ENCODE measurements around the gene GOT2.
A peak's percentile ranks its signal among the peaks of the same experiment; 100 is the strongest.
"Not testable (repeated sequence)": the region's sequence is repeated elsewhere in the genome, so short reads cannot be mapped to it uniquely, and the experiment has no call there.

The GOT2 gene

DNA sequence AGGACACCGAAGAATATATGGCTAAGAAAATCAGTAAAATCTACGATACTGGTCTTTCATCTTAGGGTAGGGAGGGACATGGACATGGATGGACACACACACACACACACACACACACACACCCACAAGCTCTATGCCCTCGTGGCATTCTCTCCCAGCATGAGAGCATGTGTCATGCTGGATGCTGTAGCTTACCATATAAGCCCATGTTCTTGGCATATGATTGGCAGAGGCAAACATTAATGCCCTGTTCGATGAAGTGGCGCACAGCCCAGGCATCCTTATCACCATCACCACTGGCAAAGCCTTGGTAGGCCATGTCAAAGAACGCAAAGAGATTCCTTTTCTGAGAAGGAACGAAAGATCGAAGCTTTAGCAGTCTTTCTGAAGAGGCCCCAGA, 17.6 kb downstream of the GOT2 start:
- DNase-seq, result no peak

DNA sequence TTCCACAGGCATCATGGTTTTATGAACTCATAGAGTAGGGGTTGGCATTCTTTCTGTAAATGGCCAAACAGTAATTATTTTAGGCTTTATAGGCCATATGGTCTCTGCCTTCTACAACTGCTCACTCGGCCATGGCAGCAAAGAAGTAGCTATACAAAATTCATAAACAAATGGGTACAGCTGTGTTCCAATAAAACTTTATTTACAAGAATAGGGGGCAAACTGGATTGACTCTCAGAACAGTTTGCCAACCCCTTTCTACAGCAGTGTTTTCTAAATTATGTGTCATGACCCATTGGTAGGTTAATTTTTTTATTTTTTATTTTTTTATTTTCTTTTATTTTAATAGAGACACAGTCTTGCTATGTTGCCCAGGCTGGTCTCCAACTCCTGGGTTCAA, 20.4 kb downstream of the GOT2 start:
- DNase-seq, result no peak

DNA sequence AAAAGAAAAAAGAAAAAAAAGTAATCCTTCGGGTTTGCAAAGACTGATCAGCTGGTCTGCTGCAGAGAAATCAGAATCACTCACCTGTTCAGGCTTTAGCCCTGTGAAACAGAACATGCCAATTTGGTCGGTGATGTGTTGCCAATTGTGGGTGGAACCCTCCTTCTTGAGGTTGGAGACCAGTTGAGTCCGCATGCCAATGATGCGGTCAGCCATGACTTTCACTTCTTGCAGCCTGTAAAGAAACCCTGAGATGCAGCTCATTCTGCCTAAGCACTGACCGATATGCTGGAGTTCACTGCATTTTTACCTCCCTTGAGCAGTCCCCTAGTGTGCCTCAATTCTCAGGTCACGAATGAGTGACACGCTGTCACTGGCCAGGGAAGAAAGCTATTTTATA, 24.8 kb downstream of the GOT2 start:
- no peak for DNase-seq

DNA sequence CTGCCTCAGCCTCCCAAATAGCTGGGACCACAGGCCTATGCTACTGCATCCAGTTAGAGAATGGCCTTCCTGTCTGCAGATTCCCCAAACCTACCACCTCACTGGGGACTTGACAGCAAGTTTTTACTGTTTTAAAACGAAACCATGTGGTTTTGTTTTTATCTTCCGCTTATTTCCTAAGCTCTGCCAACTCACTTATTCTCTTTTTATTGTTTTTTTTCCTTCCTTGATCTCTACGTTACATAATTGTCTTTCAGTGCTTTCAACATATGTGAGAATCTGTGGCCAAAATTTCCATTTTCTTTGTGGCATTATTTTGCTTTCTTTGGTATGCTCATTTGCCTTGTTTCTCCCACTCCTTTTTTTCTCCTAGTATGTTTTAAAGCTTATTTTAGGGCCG, 35.0 kb downstream of the GOT2 start:
- no peak for DNase-seq

DNA sequence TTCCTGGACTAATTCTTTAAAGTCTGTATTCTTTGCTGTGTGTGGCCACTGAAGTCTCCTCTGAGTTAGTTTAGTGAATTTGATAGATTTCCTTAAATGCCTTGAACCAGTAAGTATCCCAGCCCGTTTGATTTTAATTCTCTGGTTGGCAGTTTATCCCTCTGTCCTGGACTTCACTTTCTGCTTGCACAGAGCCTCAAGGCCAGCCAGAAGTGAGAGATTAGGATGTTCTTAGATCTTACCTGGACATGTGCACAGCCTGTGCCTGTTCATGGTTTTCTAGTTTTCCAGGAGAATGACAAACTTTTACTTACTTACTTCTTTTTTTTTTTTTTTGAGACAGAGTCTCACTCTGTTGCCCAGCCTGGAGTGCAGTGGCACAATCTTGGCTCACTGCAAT, 38.7 kb downstream of the GOT2 start:
- DNase-seq, result no peak

DNA sequence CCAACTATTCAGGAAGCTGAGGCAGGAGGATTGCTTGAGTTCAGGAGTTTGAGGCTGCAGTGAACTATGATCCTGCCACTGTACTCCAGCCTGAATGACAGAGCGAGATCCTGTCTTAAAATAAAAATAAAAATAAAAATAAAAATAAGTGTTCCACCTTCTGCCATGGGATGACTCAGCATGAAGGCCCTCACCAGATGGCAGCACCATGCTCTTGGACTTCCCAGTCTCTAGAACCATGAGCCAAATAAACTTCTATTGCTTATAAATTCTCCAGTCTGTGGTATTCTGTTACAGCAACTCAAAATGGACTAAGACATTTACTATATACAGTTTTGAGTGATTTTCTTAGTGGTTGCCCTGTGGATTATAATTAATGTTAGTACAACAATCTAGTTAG, 41.7 kb downstream of the GOT2 start:
- no peak for DNase-seq

DNA sequence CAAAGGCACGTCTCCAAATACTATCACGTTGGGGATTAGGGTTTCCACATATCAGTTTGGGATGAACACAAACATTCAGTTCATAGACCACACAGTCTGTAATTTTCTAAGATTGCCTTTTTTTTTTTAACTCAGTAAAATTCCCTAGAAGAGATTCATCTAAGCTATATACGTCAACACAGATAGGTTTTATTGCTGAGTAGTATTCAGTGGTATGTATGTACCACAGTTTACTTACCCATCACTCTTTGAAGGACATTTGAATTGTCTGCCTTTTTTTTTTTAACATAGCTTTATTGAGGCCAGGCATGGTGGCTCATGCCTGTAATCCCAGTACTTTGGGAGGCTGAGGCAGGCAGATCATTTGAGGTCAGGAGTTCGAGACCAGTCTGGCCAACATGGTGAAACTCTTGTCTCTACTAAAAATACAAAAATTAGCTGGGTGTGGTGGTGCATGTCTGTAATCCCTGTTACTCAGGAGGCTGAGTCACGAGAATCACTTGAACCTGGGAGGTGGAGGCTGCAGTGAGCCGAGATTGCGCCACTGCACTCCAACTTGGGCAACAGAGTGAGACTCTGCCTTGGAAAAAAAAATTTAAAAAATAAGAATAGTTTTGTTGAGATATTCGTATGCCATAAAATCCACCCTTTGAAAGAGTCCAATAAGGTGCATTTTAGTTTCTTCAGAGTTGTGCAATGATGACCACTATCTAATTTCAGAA, 47.0 kb downstream of the GOT2 start:
- DNase-seq, result not testable (repeated sequence)

DNA sequence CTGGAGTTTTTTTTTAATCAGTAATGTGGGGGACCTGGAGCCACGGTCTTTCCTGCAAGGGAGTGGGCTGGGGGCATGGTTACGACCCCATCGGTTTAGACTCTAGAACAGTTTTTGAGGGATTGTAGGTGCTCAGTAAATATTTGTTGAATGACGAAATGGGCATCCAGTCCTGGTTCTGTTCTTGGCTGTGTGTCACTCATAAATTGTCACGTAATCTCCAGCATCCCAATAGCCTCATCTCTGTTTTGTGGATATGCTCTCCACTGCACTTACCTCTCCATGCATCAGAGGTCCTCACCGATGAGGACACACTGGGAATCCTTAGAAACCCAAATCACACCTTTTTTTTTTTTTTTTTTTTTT, 49.0 kb downstream of the GOT2 start:
- no peak for DNase-seq

DNA sequence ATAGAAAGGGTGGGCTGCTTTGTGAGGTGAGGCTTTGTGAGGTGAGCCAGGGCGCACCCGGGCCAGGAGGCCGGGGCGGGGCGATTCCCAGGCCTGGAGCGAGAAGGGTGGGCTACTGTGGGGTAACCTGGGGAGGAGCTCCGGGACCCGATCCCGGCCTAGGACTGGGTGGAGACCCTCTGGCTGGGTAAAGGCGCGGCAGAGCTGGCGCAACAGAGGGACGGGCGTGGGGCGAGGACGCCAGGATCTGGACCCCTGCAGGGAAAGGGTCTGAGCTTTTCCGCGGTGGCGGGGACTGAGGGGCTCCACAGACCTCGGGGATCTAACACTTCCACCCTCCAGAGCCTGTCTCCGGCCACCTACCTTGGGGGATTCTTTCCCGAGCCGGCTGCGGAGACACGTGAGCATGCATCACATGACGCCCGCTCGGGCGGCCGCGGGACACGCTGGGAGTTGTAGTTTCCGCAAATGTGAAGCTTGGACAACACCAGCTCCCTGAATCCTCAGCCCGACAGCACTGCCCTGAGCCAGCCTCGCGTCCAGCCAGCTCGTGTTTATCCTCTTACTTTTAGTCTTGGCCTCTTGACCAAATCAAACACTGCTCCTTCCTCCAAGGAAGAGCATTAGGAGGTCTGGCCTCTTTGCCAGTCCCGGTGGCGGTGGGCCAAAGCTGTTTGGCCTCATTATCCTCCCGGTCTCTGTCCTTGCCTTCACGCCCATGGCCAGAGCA, 49.6 kb downstream of the GOT2 start, which contains the start of gene SLC38A7:
Gene SLC38A7, minus strand, starts transcription at position 417 of the 730 bp plus-strand sequence. CDS start 4,644 bp downstream, outside the sequence.
- peak; percentile 75 for DNase-seq

DNA sequence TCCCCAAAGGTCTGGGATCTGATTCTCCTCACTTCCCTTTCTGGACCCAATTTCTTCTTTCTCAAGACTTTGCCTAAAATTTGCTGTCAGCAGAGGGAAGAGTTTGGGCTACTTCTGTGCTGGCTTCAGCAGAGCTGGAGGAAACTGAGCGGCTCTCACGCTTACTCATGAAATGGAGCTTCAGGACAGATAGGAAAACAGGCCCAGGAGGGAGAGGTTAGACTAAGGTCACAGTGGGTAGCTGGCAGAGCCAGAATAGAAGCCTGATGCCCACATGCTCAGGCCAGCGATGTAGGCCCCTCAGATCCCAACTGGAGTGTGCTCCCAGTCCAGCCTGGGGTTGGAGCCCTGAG, 50.1 kb downstream of the GOT2 start:
- DNase-seq, result no peak

DNA sequence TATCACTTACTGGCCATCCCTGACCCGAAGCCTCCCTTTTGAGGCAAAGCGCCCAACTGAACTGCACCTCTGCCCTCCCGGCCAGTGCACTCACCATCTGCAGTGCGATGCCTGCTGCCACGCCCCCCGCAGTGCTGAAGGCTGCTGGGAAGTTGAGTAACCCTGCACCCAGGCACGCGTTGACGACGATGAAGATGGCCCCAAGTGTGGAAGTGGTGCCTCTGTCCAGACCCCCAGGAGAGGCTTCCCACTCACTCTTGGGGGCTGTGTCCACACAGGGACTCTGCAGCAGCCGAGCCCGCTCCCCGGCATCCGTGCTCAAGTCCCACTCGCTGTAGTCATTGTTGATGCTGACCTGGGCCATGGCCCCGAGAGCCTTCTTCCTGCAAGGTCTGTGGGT, 54.4 kb downstream of the GOT2 start:
- no peak for DNase-seq

DNA sequence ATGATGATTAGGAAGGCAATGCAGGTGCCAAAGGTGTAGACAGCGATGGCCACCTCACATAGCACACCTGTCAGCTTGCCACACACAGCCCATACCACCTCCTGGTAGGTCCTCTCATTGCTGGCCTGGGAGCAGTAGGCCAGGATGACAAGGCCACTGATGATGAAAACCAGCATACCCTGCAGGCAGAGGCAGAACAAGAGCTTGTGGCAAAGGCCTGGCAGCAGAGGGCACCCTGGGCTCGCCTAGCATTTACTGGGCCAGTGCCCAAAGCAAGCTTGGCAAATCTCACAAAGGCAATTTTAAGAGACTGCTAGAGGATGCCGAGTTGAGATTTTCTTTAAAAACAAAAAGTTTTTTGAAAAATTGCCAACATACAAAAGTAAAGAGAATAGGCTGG, 55.4 kb downstream of the GOT2 start:
- no peak for DNase-seq

DNA sequence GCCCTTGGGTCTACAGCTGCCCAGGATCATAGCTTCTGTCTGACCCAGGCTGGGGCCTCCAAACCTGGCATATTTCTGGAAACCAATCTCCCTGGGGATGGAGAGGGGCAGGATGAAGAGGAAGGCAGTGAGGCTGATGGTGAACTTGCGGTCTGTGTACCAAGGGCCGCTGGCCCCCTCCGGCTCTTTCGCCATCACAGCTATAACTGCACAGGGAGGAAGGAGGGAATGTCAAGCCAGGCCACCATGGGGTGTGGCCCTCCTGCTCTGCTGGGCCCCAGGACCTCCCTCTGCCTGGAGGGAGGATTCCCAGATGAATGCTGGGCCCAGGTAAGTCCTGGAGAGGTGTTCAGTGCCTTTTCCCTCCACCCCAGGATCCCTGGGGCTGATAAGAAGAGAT, 55.8 kb downstream of the GOT2 start:
- DNase-seq, result no peak

DNA sequence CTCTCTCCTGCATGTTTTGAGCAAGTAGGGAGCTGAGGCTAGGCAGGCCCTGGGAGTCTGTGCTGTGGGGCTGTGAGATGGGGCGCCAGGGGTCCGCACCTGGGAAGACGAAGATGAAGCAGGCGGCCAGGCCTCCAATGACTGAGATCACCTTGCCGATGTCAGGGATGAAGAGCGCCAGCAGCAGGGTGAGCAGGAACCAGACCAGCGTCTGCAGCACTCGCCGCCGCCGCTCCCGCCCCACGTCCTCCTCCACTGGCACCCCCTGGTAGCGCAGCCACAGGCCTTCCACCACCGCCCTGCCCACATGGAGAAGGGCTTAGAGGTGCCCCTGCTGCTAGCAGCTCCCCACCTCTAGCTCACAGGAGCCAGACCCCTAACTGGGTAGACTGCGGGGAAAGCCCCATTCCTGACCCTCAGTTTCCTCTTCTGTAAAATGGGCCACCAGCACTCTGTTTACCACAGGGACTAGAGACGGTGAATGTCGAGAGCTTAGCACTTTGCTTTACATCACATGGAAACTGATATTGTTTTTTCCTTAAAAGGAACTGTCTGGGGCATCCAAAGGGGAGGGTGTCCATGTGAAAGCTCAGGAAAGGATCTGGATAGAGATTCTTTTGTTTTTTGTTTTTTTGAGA, 63.1 kb downstream of the GOT2 start:
- no peak for DNase-seq

DNA sequence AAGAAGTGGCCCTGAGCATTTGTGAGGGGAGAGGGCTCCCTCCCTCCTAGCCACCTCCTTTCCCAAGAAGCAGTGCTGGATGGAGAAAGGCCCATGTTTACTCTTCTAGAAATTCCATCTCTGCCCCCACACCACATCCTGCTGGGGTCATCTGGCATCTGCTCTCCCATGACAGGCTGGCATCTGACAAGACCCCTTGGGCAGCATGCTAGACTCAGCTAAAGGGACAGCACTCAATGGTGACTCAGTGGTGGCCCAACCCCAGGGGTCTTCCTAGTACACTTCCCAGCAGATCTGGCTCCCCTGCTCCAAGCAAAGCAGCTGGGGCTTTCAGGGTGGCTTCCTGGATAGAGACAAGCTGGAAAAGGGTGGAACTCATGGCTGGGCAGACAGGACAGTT, 63.9 kb downstream of the GOT2 start:
- DNase-seq, result no peak

DNA sequence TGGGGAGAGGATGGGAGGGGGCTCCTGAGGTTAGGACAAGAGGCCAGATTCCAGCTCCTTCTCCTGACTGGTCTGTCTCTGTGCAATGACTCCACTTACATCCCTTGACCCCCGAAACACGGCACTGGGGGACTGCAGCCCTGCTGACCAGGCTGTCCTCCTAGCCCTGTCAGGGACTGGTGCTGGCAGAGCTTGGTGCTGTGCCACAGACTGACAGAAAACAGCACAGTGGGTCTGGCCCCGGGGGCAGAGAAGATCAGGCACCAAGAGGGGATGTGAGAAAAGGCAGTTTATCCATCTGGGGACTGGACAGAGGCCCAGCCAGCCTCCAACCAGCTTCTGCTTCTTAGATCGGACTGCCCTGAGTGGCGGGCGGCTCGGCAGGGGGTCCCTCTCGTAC, 68.9 kb downstream of the GOT2 start:
- DNase-seq, result no peak

DNA sequence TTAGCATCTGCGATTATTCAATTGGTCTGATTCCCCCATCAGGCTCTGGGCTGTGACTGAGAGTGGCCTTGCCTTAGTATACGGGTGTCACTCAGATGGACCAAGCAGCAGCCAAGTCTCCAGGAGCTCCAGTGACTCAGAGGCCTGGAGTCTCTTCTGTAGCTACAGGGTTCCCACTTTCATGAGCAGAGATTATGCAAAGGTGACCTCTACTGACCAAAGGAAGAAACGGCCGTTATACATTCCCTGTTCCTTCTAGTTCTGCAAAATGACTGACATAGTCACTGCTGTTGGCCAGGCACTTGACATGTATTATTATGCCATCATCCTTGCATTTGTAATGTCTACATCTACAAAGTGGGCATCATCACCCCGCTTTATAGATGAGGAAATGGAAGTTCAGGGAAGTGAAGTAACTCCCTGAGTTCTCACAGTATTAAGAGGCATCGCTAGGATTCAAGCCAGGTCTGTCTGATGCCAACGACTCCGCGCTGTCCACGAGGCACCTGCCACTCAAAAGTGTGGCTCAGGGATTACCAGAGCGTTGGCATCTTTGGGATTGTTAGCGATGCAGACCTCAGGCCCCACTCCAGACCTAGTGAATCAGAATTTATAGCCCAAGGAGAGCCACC, 72.8 kb downstream of the GOT2 start:
- no peak for DNase-seq

DNA sequence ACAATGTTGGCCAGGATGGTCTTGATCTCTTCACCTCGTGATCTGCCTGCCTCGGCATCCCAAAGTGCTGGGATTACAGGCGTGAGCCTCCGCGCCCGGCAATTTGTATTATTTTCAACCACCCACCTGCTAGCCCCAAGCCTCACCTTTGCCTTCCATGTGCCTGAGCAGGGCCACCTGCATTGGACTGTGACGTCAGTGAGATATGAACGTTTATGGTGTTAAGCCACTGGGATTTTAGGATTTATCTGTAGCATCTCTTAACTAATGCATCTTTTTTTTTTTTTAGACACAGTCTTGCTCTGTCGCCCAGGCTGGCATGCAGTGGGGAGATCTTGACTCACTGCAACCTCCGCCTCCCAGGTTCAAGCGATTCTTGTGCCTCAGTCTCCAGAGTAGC, 74.2 kb downstream of the GOT2 start:
- DNase-seq, result not testable (repeated sequence)

DNA sequence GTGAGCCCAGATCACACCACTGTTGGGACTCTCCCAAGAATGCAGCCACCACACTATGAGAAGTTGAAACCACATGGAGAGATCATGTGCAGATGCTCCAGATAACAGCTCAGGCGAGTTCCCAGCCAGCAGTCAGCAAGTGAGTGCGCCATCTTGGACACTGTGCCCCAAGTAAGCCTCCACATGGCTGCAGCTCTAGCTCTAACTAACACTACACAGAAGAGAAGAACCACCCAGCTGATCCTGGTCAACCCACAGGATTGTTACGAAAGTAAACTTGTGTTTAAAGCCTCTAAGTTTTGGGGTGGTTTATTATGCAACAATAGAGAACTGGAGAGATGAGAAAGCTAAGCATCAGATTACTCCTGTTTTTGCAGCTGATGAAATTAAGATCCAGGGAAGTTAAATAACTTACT, 75.3 kb downstream of the GOT2 start:
- DNase-seq, result no peak
